HG03571 (cell line): ENCODE measurements around the gene FSTL5.
"Not testable (repeated sequence)": the region's sequence is repeated elsewhere in the genome, so short reads cannot be mapped to it uniquely, and the experiment has no call there.

Experiments
- ATAC-seq: cut with Tn5 transposase; IDR thresholded peaks from one replicate; pipeline ENCODE4 v1.9.1; 2021; ENCODE audit not compliant: unreplicated experiment

Gene FSTL5

GRCh38 chr4:161850631-161851030 lies 313.2 kb downstream of the FSTL5 start:
- ATAC-seq: no peak

GRCh38 chr4:161841759-161842158 lies 322.0 kb downstream of the FSTL5 start:
- no peak for ATAC-seq

GRCh38 chr4:161829591-161829990 lies 334.2 kb downstream of the FSTL5 start:
- no peak for ATAC-seq

- ATAC-seq: no peak
Measured at GRCh38 chr4:161828061-161828460, 335.7 kb downstream of the FSTL5 start.

GRCh38 chr4:161827013-161827412 lies 336.8 kb downstream of the FSTL5 start:
- no peak for ATAC-seq

- no peak for ATAC-seq
Measured at GRCh38 chr4:161823450-161823849, 340.4 kb downstream of the FSTL5 start.

GRCh38 chr4:161822174-161822573 lies 341.6 kb downstream of the FSTL5 start:
- ATAC-seq: no peak

- ATAC-seq: no peak
Measured at GRCh38 chr4:161817914-161818313, 345.9 kb downstream of the FSTL5 start.

- no peak for ATAC-seq
Measured at GRCh38 chr4:161816958-161817357, 346.8 kb downstream of the FSTL5 start.

- no peak for ATAC-seq
Measured at GRCh38 chr4:161815841-161816240, 348.0 kb downstream of the FSTL5 start.

GRCh38 chr4:161813889-161814288 lies 349.9 kb downstream of the FSTL5 start:
- no peak for ATAC-seq

GRCh38 chr4:161813389-161813788 lies 350.4 kb downstream of the FSTL5 start:
- ATAC-seq: no peak

- no peak for ATAC-seq
Measured at GRCh38 chr4:161803171-161803570, 360.6 kb downstream of the FSTL5 start.

- ATAC-seq: no peak
Measured at GRCh38 chr4:161799710-161800109, 364.1 kb downstream of the FSTL5 start.

GRCh38 chr4:161792991-161793390 lies 370.8 kb downstream of the FSTL5 start:
- no peak for ATAC-seq

- ATAC-seq: no peak
Measured at GRCh38 chr4:161791796-161792556, 371.8 kb downstream of the FSTL5 start.

GRCh38 chr4:161767116-161767515 lies 396.7 kb downstream of the FSTL5 start:
- ATAC-seq: no peak

GRCh38 chr4:161762796-161763195 lies 401.0 kb downstream of the FSTL5 start:
- ATAC-seq: no peak

- no peak for ATAC-seq
Measured at GRCh38 chr4:161760008-161760407, 403.8 kb downstream of the FSTL5 start.

GRCh38 chr4:161758412-161758811 lies 405.4 kb downstream of the FSTL5 start:
- ATAC-seq: not testable (repeated sequence)

- no peak for ATAC-seq
Measured at GRCh38 chr4:161728929-161729328, 434.9 kb downstream of the FSTL5 start.

GRCh38 chr4:161721947-161722346 lies 441.9 kb downstream of the FSTL5 start:
- ATAC-seq: no peak

- no peak for ATAC-seq
Measured at GRCh38 chr4:161717084-161717483, 446.7 kb downstream of the FSTL5 start.
